ENCODE data around the gene ADAM19.

Gene ADAM19

GRCh38 chr5:157549954-157550549 is 25.5 kb downstream of the ADAM19 start:
- Mint-ChIP-seq H3K36me3 (ENCODE audit: low read depth) (peaks cover 24% of the 10 kb centered on the region), H3K4me1 (peaks cover 22% of the 10 kb centered on the region), H3K27ac (no peak overlapping the region), H3K4me3 (no peak overlapping the region), H3K9me3 (peaks cover 3% of the 10 kb centered on the region), H3K27me3 (ENCODE audit: low read depth, poor library complexity) (peaks cover 2% of the 10 kb centered on the region)
- no peak for DNase-seq
- TF ChIP-seq CTCF (IDR thresholded peaks at IDR 0.05): no peak

GRCh38 chr5:157549283-157549629 is 26.3 kb downstream of the ADAM19 start:
- Mint-ChIP-seq H3K27ac (no peak overlapping the region), H3K36me3 (ENCODE audit: low read depth) (peaks cover 24% of the 10 kb centered on the region), H3K9me3 (peaks cover 3% of the 10 kb centered on the region), H3K27me3 (ENCODE audit: low read depth, poor library complexity) (peaks cover 2% of the 10 kb centered on the region), H3K4me3 (no peak overlapping the region), H3K4me1 (peaks cover 14% of the 10 kb centered on the region)
- no peak for DNase-seq
- no peak for TF ChIP-seq CTCF (IDR thresholded peaks at IDR 0.05)

GRCh38 chr5:157548513-157549282 is 26.9 kb downstream of the ADAM19 start:
- TF ChIP-seq CTCF (IDR thresholded peaks at IDR 0.05): no peak
- no peak for DNase-seq
- Mint-ChIP-seq H3K4me3 (no peak overlapping the region), H3K27ac (no peak overlapping the region), H3K4me1 (peaks cover 11% of the 10 kb centered on the region), H3K27me3 (ENCODE audit: low read depth, poor library complexity) (peaks cover 2% of the 10 kb centered on the region), H3K36me3 (ENCODE audit: low read depth) (peaks cover 24% of the 10 kb centered on the region), H3K9me3 (peaks cover 3% of the 10 kb centered on the region)

- Mint-ChIP-seq H3K27me3 (ENCODE audit: low read depth, poor library complexity) (peaks cover 2% of the 10 kb centered on the region), H3K4me3 (no peak overlapping the region), H3K27ac (peak overlapping the region; percentile 7)
Observed at GRCh38 chr5:157547941-157548512, 27.5 kb downstream of the ADAM19 start.

GRCh38 chr5:157546456-157547100 is 29.0 kb downstream of the ADAM19 start:
- Mint-ChIP-seq H3K4me1 (peaks cover 18% of the 10 kb centered on the region), H3K9me3 (peaks cover 3% of the 10 kb centered on the region), H3K4me3 (no peak overlapping the region), H3K27ac (no peak overlapping the region), H3K36me3 (ENCODE audit: low read depth) (peaks cover 18% of the 10 kb centered on the region), H3K27me3 (ENCODE audit: low read depth, poor library complexity) (peaks cover 2% of the 10 kb centered on the region)
- no peak for TF ChIP-seq CTCF (IDR thresholded peaks at IDR 0.05)
- DNase-seq: no peak

More at GRCh38 chr5:157547941-157548512, 27.5 kb downstream of the ADAM19 start:
- H3K9me3 Mint-ChIP-seq: peaks cover 3% of the 10 kb centered on the region
- H3K4me1 Mint-ChIP-seq: peaks cover 11% of the 10 kb centered on the region
- H3K36me3 Mint-ChIP-seq (ENCODE audit: low read depth): peaks cover 24% of the 10 kb centered on the region
- no peak for DNase-seq
- TF ChIP-seq CTCF (IDR thresholded peaks at IDR 0.05): no peak
